Measurements from ENCODE around the gene PRSS16.

The PRSS16 gene

DNA sequence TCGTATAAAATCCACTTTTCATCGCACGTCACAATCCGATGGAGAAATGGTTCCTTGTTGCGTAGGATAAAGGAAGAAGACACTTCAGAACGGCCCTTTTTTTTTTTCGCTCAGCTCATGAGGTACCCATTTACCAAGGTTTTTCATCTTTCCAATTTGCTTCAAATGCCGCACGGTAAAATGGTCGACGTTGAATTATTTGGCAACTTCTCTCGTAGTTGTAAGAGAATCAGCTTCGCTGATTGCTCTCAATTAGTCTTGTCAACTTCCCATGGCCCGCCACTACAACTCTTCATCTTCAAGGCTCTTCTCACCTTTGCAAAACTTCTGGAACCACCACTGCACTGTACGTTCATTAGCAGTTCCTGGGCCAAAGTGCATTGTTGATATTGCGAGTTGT is 35.8 kb downstream of the PRSS16 start:
- DNase-seq (ENCODE audit: low read depth in 2 of 2) = no peak

DNA sequence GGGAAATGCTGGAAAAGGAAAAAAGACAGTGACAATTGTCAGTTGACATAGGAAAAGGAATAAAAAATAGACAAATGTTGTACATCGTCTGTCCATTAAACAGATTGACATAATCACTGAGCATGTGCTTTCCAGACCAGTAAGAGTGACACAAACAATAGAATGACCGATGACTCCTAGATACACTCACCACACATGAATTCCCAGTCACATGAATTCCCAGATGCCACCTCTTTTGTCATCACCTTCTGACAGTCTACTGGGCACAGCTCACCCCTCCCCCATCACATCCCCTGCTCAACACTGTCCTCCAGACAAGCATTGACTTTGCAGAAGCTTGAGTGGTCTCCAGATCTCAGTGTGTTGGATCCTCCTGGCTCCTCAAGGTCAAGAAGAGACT is 38.6 kb downstream of the PRSS16 start:
- DNase-seq (ENCODE audit: low read depth in 2 of 2) = no peak

DNA sequence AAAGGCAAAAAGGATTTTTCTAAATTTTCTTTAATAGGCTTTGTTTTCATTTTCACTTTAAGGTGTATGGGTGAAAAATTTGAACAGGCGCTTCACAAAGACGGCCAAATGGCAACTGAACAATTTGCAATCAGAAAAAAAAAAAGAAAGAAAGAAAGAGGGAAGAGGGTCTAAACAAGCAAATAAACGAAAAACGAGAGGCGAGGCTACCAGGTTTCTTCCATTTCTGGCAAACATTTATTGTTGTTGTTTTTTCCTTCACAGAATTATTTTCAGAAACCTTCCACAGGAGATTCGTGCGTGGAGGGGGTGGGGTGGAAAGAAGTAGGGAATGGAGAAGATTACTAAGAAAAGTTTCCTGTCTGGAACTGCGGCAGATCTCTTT is 40.2 kb downstream of the PRSS16 start:
- DNase-seq (ENCODE audit: low read depth in 2 of 2) = no peak

DNA sequence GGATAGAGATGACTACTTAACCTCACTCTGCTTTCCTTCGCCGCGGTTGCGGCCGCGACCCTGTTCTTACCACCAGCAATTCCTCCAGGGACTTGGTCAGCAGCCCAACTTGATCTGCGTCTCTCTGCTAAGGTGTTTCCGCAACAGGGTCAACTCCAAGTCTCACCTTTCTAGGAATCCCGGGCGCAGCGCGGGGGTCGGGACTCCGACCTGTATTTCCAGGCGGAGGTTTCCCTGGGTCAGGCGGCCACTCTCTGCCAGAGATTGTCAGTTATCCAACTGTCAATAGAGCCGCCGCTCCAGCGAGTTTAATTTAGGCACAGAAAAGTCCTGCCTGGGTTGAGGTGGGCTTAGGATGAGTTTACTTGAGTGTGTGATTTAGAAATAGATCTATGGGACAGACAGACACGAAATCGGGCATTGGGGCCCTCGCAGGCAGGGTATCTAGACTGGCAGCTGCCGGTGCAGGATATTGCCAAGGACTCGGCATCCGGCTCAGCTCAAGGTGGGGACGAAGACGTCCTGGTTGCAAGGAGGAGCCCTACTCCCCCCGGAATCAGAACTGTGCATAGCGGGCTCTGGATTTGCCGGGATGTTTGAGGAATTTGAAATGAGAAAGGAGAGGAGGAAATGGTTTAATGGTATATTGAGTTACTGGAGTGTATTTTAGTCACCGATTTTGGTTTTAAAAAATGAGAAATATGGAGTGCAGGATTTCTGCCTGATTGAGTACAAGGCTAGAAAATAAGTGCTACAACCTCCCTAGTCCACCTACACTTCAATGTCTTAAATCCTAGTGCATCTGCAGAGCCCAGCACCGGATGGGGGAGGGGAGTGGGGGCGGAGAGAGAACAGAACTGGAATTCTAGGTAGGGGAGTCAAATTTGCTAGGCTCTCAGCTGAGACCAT is 40.9 kb downstream of the PRSS16 start:
- DNase-seq (ENCODE audit: low read depth in 2 of 2) = no peak

DNA sequence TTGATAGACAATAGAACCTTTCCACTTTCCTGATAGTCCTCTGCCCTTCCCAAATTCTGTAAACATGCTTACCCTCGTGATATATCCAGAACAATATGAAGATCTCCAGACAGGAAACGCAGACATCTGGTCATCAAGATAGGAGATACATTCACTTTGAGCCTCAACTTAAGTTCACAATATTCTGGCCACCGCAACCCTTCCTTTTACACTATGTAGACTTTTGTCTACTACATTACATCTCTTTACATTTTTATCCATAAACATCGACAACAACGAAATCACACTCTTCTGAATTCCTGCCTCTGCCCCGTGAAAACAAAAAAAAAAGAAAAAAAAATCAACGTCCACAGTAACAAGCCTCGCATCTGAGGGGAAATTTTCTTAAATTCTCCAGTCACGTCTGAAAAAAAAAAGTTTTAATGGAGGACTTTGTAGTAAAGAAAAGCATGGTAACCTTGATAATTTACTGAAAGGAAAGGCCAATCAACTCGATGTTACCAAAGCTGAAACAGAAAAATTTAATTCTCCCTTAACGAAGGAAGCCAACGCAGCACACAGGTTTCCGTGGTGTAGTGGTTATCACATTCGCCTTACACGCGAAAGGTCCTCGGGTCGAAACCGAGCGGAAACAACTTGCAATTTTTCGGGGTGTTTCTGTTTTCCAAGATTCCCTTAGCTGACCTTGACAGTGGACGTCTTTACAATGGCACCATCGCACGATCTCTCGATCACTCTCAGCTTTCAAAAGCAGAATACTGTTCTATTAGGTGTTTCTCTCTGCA is 42.8 kb downstream of the PRSS16 start:
- no peak for DNase-seq (ENCODE audit: low read depth in 2 of 2)

DNA sequence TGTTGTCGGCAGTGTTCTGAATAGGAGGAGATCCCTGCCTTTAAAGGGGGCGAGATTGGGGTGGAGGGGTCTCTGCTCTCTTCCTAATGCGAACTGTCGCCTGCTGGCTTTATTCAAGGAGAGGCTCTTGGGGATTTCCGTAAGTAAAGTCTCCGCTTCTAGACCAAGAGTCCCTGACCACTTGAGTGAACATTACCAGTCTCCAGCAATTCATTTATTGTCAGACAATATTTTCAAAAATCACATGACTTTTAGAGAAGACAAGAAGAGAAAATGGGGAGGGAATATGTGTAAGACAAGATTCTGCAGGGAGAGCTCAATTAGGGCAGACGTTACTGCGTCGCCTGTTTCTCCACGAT is 43.3 kb downstream of the PRSS16 start:
- no peak for DNase-seq (ENCODE audit: low read depth in 2 of 2)

DNA sequence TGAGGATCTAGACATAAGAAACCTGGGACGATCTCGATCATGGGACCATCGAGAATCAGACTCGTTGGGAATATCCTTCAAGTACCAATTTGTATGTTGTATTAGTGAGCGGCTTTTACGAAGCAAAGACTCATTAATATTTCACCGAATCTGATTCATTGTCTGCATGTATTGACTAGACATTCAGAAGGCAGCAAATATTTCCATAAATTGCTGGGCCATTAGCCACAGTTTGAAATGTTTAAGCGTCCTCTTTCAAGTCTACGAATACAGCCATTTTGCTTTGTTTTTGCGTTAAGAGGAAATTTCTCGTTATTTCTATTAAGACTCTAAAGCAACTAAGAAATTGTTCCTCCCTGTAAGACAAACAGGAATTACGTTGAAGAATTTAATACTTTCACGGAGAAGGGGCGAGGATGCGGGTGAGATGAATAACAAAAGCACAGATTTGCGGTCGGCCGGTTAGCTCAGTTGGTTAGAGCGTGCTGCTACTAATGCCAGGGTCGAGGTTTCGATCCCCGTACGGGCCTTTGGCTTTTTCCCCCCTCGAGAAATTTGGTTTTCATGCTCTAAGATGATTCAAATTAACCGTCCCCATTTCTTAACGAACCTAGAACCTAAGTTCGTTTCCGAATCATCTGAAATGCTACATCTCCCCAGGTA is 46.1 kb downstream of the PRSS16 start:
- DNase-seq (ENCODE audit: low read depth in 2 of 2) = no peak

DNA sequence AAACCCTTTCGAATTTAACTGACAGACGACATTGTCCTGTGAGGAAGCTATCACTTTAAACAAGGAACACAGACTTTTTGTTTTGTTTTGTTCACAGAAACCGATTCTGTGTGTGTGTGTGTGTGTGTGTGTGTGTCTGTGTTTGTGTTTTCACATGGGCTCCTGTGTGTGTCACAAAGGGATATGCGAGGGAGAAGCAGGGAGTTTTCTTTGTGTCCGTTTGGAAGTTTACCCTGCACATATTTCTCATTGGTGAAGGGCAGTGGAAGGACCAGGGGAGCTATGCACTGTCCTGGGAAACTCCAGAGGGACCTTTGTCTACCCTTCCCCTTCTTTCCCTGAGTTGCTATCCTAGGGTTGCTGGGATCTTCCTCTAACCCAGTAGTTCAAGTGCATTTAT is 46.9 kb downstream of the PRSS16 start:
- DNase-seq (ENCODE audit: low read depth in 2 of 2) = no peak

DNA sequence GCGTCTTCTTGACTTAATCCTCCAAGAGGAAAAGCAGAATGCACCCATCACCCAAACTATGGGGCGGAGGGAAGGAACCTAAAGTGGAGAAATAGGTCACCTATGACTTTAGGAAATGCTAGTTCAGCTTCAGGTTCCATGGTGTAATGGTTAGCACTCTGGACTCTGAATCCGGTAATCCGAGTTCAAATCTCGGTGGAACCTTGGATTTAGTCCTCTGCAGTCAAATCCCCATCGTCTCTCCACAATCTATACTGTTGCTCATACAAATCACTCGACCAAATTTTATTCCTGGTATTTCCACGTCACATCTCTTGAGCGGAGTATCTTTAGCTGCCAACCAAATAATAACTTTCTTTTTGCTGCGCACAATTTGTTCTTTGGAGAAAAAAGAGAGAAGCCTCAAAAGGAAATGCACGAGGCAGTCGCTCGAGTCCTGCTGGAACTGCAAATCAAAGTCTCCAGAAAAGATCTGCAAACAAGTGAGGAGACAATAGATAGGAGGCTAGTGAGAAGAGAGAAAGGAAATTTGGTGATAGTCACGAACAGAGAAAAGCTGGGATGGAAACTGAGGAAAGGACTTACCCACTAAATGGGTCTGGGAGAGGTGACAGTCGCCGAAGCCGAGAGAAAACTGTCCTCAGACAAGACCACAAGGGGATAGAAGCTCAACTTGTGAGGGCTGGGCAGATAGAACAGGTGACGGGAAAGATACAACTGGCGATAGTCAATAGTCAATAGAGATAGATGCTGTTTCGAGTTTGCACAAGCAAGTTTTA is 48.0 kb downstream of the PRSS16 start:
- DNase-seq (ENCODE audit: low read depth in 2 of 2) = no peak

DNA sequence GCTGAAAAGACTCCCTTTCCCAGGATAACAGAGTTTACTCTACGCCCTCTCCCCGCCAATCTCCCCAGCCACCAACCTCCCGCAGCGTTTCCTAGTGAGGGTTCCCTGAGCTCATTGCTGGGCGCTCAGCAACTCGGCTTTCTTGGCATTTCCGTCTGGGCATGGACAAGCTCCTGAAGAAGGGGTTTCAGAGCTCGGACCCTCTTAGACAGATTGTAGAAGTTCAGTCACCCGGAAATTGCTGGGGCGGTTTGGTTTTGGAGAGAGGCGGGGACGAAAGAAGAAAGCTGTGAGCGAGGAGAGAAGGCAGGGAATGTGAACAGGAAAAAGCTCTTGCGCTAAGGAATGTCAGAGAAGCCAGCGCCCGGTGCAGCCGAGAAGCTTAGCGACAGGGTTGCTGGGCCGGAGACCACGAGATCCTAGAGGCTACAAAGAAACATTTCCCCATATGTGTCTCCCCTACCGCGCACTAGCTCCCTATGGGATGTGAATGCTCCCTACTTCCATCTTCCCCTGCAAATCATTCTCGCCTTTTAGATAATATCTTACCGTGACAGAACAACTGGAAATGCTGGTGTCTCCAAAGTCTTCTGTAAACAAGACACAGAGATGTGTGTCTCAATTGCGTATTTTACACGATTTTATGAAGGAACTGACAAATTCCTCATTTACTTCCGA is 48.7 kb downstream of the PRSS16 start:
- DNase-seq (ENCODE audit: low read depth in 2 of 2) = no peak

DNA sequence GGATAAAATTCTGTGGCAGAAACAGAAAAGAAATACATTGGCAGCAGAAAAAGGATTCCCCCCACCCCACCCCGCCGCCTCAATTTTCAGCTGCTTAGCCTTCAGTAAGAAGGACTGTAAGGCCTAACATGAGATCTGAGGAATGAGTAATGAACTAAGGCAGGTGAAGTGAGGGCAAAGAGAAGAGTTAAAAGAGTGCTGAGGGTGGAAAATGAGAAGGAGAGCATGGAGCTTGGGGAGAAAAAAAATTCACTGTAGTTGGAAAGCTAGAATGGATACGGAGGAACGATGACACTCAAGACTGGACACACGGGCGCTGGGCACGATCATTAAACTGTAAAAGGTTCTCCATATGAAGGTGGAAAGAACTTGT is 50.0 kb downstream of the PRSS16 start:
- DNase-seq (ENCODE audit: low read depth in 2 of 2) = no peak

DNA sequence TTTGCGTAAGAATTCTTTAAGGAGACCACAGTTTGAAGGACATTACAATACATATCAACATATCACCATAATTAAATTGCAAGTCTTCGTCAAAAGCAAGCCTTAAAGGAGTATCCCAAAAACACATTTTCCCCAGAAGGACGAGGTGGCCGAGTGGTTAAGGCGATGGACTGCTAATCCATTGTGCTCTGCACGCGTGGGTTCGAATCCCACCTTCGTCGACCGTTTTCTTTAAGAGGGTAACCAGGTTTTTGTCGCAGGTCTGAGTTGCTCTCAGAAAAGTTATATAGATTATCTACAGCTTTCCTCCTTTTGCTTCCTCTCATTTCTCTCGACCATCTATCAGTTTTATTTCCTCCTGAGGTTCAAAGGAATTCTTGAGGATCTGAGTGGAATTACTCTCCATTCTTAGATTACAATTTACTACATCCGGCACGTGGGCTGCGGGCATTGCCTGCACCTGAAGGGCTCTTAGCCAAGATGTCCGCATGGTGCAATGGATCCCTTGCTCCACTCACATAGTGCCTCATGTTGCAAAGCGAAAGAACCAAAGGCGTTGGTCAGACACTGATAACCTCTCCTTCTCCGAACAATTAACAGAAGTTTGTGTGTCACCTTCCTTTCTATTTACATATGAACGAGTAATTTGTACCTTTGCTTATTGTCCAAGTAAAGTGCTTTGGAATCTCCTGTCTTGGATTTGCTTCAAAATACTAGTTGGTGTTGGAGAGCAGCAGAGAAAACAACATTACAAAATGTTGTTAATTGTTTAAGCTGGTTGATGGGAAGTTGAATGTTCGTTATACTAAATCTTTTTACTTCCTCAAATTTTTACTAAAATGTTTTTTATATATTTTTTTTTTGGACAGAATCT is 50.6 kb downstream of the PRSS16 start:
- DNase-seq (ENCODE audit: low read depth in 2 of 2) = peak in 1 of 2 donors; percentile 25

DNA sequence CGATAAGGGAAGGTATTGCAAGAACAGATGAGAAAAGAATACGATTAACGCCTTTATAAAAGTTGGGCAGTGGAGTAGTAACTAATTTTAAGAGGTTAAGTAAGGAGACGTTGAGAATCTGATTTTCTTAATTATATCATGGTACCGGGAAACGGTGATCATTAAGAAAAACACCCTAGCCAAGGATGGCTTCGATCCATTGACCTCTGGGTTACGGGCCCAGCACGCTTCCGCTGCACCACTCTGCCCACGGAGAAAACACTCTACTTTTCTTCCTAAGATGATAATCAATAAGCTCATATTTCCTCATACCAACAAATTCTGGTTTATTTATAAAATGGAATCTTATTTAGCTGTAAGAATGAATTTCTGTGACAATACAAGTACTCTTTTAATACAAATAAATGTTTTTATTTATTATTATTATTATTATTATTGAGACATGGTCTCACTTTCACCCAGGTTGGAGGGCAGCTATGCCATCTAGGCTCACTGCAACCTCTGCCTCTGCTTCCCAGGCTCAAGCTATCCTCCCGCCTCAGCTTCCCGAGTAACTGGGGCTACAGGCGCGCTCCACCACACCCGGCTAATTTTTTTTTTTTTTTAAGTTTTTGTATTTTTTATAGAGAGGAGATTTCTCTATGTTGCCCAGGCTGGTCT is 56.2 kb downstream of the PRSS16 start:
- DNase-seq (ENCODE audit: low read depth in 2 of 2) = no peak

Data from stimulated activated CD8-positive, alpha-beta memory T cell treated with anti-CD3 and anti-CD28 coated beads, Interleukin-15, amount 100 ng/mL, for 48 hours (primary cell).